ENCODE measurements around the gene BCL6.

The BCL6 gene

DNA sequence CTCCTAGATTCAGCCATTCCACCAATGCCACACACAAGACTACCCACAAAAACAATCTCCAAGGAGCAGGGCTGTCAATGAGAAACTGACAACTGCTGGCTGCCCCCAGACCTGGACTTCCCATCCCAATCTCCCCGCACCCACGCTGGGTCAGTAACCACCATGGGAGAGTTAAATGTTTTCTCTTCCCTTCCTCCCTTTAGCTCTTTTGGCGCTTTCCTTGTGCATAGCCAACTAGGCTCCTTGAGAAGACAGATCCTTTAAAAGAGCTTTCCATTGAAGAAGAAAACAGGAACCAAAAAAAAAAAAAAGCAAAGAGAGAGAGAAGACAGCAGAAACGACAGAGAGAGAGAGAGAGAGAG, 8.3 kb downstream of the BCL6 start:
- H3K9me3 Mint-ChIP-seq = no peaks in the 10 kb centered on the region
- H3K27me3 Mint-ChIP-seq = no peaks in the 10 kb centered on the region
- no peak for DNase-seq
- peak overlapping the region; percentile 94 to 99 for H3K4me3 Mint-ChIP-seq
- H3K27ac Mint-ChIP-seq = peak overlapping the region; percentile 91 to 95
- no peak for ATAC-seq
- H3K4me1 Mint-ChIP-seq = peaks cover 53% of the 10 kb centered on the region

DNA sequence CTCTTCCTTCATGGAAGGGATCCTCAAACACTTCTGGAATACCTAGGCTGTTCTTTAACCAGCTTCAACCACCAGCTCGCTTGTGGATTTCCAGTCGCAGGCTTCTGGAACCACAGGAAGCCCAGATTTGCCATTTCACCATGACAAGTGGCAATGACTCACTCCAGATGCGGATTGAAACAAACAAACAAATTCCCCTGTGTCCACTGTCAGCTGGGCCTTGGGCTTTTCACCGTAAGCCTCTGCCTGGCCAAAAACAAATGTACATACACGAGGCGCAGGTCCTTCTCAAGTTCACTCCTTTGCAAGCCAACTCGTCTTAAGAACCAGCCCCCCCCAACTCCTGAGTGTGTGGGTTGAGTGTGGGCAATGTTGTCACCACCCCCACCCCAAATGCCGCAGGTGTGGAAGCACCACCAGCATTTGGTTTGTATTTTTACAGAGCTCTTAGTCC, 8.8 kb downstream of the BCL6 start:
- H3K9me3 Mint-ChIP-seq = no peaks in the 10 kb centered on the region
- H3K4me1 Mint-ChIP-seq = peaks cover 48% of the 10 kb centered on the region
- no peak overlapping the region for H3K27ac Mint-ChIP-seq
- H3K4me3 Mint-ChIP-seq = peak overlapping the region; percentile 94 to 99
- DNase-seq = peak in 1 of 2 donors; percentile 42
- no peaks in the 10 kb centered on the region for H3K27me3 Mint-ChIP-seq
- no peak for ATAC-seq

DNA sequence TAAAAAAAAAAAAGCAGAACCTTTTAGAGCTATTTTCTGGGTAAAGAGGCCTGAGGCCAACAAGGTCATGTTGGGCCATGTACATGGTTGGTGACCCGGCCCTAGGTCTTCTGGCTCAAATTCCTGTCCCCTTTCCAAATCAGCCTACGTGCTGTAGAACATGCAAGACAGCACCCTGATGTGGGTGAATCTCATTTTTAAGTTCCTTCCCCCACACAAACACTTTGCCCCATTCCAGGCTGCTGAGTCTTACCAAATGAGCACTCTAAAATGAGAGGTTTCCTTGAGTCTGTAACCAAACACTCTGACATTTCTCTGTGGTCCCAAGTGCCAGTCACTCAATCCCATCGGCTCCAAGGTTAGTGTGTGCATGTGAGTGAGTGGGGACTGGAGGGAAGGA, 9.4 kb downstream of the BCL6 start:
- Mint-ChIP-seq H3K4me3 (peak overlapping the region in 1 of 2 donors; percentile 63), H3K4me1 (peaks cover 42% of the 10 kb centered on the region), H3K9me3 (no peaks in the 10 kb centered on the region), H3K27ac (peak overlapping the region in 1 of 2 donors; percentile 20), H3K27me3 (no peaks in the 10 kb centered on the region)
- DNase-seq (no peak), ATAC-seq (no peak)

DNA sequence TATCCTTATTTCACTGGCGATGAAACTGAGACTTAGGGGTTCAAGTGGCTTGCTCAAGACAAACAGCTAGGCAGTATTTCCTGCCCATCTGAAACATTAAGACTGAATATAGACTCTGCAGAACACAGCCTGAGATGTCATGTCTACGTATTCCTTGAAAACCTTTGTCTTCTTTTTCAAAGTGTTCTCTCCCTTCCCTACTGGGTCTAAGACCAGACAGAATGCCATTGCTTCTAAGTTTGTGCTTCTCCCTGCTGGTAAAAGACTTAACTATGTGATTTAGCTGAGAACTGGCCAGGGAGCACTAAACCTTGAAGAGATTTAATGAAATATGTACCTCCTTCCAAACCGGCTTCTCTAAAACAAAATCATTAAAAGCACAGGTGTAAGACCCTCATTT, 9.9 kb downstream of the BCL6 start:
- no peak for DNase-seq
- no peaks in the 10 kb centered on the region for H3K9me3 Mint-ChIP-seq
- no peaks in the 10 kb centered on the region for H3K27me3 Mint-ChIP-seq
- H3K4me1 Mint-ChIP-seq = peaks cover 37% of the 10 kb centered on the region
- H3K27ac Mint-ChIP-seq = no peak overlapping the region
- no peak for ATAC-seq
- H3K4me3 Mint-ChIP-seq = peak overlapping the region in 1 of 2 donors; percentile 63

DNA sequence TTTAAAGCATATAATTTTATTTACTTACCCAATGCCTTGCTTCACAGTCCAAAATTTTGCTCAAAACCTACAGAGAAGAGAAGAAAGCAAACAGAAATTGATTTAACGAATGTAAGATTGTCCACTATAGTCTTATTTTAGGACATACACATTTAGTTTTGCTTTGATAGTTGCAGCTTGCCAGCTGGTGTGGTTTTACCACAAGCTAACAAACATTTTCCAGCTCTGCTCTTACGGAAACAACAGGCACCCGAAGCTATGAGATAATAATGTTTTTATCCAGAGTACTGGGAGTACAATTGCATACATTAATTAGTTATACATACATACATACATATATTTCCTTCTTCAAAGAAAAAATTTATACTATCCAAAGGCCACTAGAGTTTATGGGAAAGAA, 10.4 kb downstream of the BCL6 start:
- DNase-seq (no peak), ATAC-seq (no peak)
- Mint-ChIP-seq H3K9me3 (no peaks in the 10 kb centered on the region), H3K27me3 (no peaks in the 10 kb centered on the region), H3K4me3 (no peak overlapping the region), H3K4me1 (peaks cover 33% of the 10 kb centered on the region), H3K27ac (no peak overlapping the region)

DNA sequence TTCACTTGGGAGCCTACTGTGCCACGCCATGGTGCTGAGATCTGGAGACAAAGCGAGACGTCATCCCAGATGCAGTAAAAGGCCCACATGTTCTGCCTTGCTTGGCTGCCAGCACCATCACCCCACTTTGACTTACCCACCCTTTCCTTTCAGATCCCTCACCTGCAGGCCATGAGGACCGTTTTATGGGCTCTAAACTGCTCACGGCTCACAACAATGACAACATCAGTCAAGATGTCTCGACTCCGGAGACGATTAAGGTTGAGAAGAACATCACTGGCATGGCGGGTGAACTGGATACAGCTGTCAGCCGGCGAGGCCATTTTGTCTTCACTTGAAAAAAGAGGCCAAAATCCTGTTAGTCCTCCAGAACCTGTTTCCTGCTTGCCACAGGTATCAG, 11.9 kb downstream of the BCL6 start:
- Mint-ChIP-seq H3K9me3 (no peaks in the 10 kb centered on the region), H3K27ac (no peak overlapping the region), H3K27me3 (no peaks in the 10 kb centered on the region), H3K4me1 (peaks cover 23% of the 10 kb centered on the region), H3K4me3 (no peak overlapping the region)
- ATAC-seq (no peak), DNase-seq (no peak)

DNA sequence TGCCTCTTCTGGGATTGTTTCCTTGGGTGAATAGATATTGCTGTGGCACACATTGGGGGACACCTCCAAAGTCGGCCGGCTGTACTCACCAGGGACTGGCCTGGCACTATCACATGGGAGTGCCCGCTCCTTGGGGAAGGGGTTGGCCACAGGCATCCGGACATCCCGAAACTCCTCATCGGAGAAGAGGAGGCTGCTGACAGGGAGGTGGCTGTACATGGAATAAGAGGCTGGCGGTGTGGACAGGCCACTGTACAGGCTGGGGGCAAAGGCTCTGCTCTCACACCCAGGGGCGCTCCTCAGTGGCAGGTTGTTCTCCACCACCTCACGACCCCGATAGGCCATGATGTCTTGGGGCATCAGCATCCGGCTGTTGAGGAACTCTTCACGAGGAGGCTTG, 15.7 kb downstream of the BCL6 start:
- no peaks in the 10 kb centered on the region for H3K9me3 Mint-ChIP-seq
- ATAC-seq = no peak
- H3K27me3 Mint-ChIP-seq = no peaks in the 10 kb centered on the region
- H3K4me1 Mint-ChIP-seq = no peaks in the 10 kb centered on the region
- no peak for DNase-seq
- H3K27ac Mint-ChIP-seq = no peak overlapping the region
- H3K4me3 Mint-ChIP-seq = no peak overlapping the region

DNA sequence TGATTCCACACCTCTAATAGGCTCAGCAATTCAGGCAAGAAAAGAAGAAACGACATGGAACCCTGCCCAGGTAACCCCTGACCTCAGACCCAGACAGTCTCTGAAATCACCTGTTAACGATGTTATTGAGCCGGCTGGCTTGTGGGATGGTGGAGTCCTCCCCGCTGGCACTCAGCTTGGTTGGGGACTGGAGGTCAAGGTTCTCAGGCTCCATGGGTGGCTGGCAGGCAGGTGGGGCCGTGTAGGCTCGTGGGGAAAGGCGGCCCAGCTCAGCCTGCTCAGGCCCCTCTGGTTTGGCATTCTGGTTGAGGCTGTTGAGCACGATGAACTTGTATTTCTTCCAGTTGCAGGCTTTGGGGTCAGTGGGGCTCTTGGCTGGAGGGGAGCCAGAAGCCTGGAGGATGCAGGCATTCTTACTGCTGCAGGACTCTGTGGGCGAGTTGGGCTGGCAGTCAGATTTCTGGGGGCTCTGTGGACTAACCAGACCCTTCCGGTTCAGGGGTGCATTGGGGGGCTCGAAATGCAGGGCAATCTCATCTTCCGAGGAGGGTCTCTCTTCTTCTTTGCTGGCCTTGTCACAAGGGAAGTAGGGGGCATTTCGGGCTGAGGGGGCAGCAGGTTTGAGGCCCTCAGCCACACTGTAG, 16.2 kb downstream of the BCL6 start:
- DNase-seq (no peak), ATAC-seq (no peak)
- no peaks in the 10 kb centered on the region for H3K4me1 Mint-ChIP-seq
- no peaks in the 10 kb centered on the region for H3K9me3 Mint-ChIP-seq
- no peaks in the 10 kb centered on the region for H3K27me3 Mint-ChIP-seq
- H3K4me3 Mint-ChIP-seq = no peak overlapping the region
- no peak overlapping the region for H3K27ac Mint-ChIP-seq

DNA sequence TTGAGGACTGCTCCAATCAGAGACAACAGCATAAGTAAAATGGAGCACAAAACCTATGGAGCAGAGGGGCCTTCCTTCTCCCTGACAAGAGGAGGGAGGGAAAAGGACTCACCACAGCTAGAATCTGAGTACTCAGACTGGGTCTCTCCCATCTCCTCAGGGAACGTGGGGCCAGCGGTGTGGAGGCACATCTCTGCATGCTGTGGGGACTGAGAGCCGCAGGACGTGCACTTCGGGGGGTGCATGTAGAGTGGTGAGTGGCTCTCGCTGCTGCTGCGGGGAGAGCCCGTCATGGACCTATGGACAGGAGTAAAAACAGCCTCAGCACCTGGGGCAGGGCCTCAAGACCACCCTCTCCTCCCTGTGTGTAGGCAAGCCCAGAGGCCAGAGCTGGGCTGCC, 17.0 kb downstream of the BCL6 start:
- Mint-ChIP-seq H3K4me1 (no peaks in the 10 kb centered on the region), H3K27ac (no peak overlapping the region), H3K27me3 (no peaks in the 10 kb centered on the region), H3K9me3 (no peaks in the 10 kb centered on the region), H3K4me3 (no peak overlapping the region)
- ATAC-seq (no peak), DNase-seq (no peak)

DNA sequence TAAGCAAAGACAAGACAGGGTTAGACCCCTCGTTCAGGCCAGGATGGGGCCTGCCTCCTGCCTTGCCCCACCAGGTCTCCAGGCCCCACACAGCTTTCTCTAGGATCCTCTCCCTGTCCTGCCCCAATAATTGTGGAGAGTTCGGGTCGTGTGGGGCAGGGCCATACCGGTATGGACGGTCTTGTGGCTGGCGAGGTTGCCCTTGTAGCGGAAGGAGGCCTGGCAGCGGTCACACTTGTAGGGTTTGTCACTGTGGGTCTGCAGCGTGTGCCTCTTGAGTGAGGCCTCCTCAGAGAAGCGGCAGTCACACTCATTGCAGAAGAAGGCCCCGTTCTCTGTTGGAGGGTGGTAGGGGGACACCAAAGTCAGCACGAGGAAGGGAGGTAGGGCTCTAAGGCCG, 18.7 kb downstream of the BCL6 start:
- H3K27me3 Mint-ChIP-seq = no peaks in the 10 kb centered on the region
- H3K4me3 Mint-ChIP-seq = no peak overlapping the region
- DNase-seq = no peak
- no peaks in the 10 kb centered on the region for H3K4me1 Mint-ChIP-seq
- ATAC-seq = no peak
- no peaks in the 10 kb centered on the region for H3K9me3 Mint-ChIP-seq
- peak overlapping the region in 1 of 2 donors; percentile 44 for H3K27ac Mint-ChIP-seq

DNA sequence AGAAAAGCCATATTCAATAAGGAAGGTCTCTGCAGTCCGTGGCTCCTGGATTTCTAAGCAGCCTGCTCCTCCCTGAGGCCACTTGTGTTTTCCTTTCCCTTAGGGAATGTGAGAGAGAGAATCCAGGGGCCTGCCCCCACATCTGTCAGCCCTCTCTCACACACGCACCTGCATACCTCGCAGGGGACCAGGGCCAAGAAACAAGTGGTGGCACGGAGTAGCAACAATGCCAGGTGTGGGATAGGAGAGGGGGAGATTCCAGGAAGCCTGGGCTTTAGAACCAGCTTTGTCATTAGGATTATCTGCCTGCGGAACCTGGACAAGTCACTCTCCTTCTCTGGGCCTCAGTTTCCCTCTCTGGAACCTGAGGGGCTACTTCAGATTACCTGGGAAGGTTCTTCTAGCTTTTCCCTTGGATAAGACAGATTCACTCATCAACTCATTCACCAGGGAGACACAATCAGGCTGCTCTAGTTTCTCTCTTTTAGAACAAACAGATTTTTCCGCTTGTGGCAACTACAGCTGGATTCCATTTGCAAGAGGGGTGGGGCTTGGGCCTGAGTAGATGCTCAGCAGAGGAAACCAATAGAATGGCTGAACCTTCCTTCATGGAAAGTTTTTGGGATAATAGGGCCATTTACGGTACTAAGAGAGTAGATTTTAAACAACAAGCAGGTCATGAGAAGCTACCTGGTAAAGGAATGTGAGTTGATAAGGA, 19.5 kb downstream of the BCL6 start:
- no peaks in the 10 kb centered on the region for H3K27me3 Mint-ChIP-seq
- H3K27ac Mint-ChIP-seq = no peak overlapping the region
- no peaks in the 10 kb centered on the region for H3K9me3 Mint-ChIP-seq
- DNase-seq = no peak
- H3K4me1 Mint-ChIP-seq = no peaks in the 10 kb centered on the region
- no peak for ATAC-seq
- no peak overlapping the region for H3K4me3 Mint-ChIP-seq

DNA sequence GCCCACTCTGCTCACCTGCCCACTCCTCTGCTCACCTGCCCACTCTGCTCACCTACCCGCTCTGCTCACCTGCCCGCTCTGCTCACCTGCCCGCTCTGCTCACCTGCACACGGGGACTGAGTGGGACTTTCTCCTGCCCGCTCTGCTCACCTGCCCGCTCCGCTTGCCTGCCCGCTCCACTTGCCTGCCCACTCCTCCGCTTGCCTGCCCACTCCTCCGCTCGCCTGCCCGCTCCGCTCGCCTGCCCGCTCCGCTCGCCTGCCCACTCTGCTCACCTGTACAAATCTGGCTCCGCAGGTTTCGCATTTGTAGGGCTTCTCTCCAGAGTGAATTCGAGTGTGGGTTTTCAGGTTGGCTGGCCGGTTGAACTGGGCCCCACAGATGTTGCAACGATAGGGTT, 20.0 kb downstream of the BCL6 start:
- Mint-ChIP-seq H3K27me3 (no peaks in the 10 kb centered on the region), H3K27ac (no peak overlapping the region), H3K4me3 (no peak overlapping the region), H3K4me1 (no peaks in the 10 kb centered on the region), H3K9me3 (no peaks in the 10 kb centered on the region)
- DNase-seq (no peak), ATAC-seq (no peak)

DNA sequence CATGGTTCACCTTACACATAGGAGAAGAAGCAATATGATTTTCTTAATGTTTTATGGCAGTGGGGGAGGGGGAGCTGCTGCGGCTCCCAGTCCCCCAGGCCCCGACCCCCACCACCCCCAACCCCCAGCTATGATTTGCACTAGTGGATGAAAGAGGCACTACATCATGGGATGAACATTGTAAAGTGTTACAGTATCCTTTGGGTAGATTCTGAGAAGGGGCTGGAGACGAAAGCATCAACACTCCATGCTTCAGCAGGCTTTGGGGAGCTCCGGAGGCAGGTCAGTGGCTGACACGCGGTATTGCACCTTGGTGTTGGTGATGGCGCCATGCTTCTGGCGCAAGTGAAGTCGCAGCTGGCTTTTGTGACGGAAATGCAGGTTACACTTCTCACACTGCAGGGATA, 23.1 kb downstream of the BCL6 start:
- Mint-ChIP-seq H3K27me3 (no peaks in the 10 kb centered on the region), H3K4me3 (no peak overlapping the region), H3K27ac (no peak overlapping the region), H3K4me1 (no peaks in the 10 kb centered on the region), H3K9me3 (no peaks in the 10 kb centered on the region)
- DNase-seq (no peak), ATAC-seq (no peak)

DNA sequence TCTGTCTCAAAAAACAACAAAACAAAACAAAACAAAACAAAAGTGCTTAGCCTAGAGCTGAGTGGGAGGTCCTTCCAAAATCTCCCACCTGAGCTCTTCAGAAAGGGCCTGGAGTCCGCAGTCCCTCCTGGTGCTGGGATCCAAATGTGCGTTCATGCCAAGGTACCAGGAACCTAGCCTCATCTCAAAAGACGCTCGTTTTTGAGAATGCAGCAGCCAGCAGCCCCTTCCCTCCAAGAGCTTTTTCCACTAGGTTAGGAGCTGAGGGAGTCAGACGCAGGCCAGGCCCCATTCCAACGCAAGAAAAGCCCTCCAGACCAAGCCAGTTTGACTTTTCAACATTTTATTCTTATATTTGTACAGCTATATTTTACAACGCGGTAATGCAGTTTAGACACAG, 24.2 kb downstream of the BCL6 start:
- no peaks in the 10 kb centered on the region for H3K4me1 Mint-ChIP-seq
- no peak overlapping the region for H3K27ac Mint-ChIP-seq
- DNase-seq (no peak), ATAC-seq (no peak)
- H3K27me3 Mint-ChIP-seq = no peaks in the 10 kb centered on the region
- H3K4me3 Mint-ChIP-seq = no peak overlapping the region
- no peaks in the 10 kb centered on the region for H3K9me3 Mint-ChIP-seq

DNA sequence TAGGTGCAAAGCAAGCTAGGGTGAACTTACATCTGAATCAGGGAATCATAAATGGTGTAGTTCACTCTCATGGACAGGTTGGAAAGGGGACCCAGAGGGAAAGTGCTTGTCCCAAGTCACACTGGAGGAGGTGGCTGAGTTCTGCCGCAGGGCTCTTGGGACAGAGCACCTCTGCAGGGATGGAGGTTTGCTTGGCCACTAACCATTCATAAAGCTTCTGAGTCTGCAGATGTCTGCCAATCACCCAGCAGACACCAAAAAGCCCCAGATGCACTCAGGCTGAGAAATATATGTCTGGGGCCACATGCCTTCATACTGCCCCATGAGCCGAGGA, 25.0 kb downstream of the BCL6 start:
- no peak for DNase-seq
- no peaks in the 10 kb centered on the region for H3K4me1 Mint-ChIP-seq
- no peaks in the 10 kb centered on the region for H3K9me3 Mint-ChIP-seq
- no peak overlapping the region for H3K27ac Mint-ChIP-seq
- H3K27me3 Mint-ChIP-seq = peaks cover 2% of the 10 kb centered on the region
- H3K4me3 Mint-ChIP-seq = no peak overlapping the region
- ATAC-seq = no peak

DNA sequence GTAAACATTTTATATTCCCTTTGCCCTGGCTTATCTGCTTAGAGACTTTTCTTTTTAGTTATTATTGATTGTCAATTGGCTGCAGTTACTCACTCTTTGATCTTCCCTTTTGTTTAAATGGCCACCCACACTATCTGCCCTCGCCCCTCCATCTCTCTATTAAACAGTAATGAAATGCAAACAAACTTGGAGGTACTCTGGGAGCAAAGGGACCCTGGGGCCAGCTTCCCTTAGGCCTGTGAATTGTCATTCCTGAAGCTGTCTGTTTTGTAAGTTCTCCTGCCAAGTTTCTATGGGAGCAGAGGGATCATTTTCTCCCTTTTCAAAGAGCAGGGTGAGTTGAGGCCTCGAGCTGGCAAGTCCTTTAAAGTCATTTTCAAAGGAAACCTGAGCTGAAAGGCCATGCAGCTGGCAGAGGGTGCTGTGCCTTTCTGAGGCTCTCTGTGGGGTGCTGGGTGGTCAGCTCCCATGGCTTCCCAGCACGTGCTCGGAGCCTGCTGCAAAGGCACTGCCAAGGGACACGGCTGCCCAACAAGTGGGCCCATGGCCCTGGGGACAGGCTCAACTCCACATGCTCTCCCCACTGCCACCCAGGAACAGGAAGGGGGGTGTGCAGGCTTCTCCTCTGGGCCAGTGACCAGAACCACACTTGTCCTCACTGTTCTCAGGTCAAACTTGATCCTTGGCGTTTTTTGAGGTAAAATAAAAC, 25.5 kb downstream of the BCL6 start:
- no peak for ATAC-seq
- H3K4me3 Mint-ChIP-seq = no peak overlapping the region
- no peaks in the 10 kb centered on the region for H3K4me1 Mint-ChIP-seq
- no peak overlapping the region for H3K27ac Mint-ChIP-seq
- peaks cover 7% of the 10 kb centered on the region for H3K27me3 Mint-ChIP-seq
- no peaks in the 10 kb centered on the region for H3K9me3 Mint-ChIP-seq
- DNase-seq = no peak
